GM19043 (cell line): ENCODE results near the gene SYT1.
A peak's percentile ranks its signal among the peaks of the same experiment; 100 is the strongest.

ENCODE experiments used
- ATAC-seq: cut with Tn5 transposase; IDR thresholded peaks from one replicate; pipeline ENCODE4 v1.9.1; 2021; ENCODE audit warnings: low read depth; ENCODE audit not compliant: unreplicated experiment

The SYT1 gene

DNA sequence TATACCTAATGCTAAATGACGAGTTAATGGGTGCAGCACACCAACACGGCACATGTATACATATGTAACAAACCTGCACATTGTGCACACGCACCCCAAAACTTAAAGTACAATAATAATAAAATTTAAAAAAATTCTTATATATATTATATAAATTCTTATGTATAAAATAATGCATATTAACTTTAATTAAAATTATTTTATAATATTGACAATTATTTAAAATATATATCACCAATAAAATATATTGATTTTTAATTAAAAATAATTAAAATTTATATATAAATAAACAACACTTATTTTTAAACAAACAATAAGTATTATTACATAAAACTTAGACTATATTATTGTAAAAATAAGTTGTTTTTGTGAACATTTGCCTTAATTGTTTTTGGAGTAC is 188.8 kb downstream of the SYT1 start:
- no peak for ATAC-seq

GRCh38 chr12:79055926-79056674 is 191.5 kb downstream of the SYT1 start:
- no peak for ATAC-seq

DNA sequence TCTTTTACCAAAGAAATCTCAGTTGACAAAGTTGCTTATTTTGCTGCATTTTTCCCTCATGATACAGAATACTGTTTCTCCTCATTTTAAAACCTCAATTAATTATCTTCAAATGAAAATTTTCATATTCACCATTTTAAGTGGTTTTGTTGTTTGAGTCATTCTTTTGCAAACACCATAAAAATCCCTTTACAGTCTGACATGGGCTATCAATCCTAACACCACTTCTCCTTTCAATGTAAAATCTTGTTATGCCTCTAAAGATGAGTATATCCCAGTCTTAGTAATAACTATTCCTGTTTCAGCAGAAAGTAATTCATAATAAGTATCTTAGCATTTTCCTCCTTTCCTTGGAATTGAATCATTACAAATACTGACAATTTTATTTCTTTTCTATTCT is 192.2 kb downstream of the SYT1 start:
- no peak for ATAC-seq

DNA sequence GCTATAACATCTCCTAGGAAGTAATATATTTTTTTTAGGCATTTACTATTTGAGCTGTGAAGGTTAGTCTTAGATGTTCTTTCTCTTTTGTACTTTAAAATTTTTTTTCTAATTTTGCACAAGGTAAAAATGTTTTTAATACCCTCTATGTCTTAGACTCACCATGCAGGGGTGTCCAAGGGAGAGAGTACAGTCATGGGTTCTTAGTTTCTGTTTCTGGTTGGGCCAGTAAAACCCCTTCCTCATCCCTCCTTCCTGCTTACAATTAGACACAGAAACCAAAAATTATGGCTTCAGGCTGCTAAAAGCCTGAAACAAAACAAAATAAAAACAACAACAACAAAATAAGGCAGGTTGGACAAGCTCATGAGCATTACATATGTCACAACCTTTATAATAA is 193.0 kb downstream of the SYT1 start:
- no peak for ATAC-seq

- peak; percentile 38 for ATAC-seq
Measured at GRCh38 chr12:79058342-79058741, 193.8 kb downstream of the SYT1 start.

- no peak for ATAC-seq
Measured at GRCh38 chr12:79059557-79059956, 195.0 kb downstream of the SYT1 start.

GRCh38 chr12:79063258-79063657 is 198.7 kb downstream of the SYT1 start:
- ATAC-seq = no peak

DNA sequence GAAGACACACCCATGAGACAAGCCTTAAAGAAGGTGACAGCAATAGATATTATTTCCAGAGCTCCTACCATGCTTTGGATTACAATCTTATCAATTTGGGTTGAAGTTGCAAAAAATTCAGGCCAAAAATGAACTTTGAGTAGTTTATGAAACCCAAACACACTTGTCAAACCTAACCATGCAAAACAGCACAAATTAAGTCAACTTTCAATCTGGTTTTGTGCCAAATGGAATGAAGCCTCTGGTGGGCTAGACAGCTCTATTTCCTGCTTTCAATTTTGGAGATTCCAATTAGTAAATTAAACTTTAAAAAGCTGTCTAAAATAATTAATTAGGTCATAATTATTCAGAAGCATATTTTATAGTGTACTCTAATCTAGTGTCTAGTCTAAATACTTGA is 203.4 kb downstream of the SYT1 start:
- no peak for ATAC-seq

GRCh38 chr12:79069009-79069408 is 204.4 kb downstream of the SYT1 start:
- ATAC-seq = peak; percentile 97

DNA sequence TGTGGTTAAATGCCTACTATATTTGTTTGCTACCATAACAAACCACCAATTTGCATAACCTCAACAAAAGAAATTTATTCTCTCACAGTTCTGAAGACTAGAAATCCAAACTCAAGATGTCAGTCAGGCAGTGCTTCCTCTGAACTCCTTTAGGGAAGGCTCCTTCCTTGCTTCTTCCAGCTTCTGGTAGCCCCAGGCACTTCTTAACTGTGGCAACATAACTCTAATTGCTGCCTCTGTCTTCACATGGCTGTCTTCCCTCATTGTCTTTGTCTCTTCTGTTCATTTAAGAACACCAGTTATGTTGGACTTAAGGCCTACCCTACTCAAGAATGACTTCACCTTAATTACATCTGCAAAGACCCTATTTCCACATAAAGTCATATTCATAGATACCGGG is 206.9 kb downstream of the SYT1 start:
- no peak for ATAC-seq

- no peak for ATAC-seq
Measured at GRCh38 chr12:79073506-79073905, 208.9 kb downstream of the SYT1 start.

- ATAC-seq = no peak
Measured at GRCh38 chr12:79082595-79082994, 218.0 kb downstream of the SYT1 start.

GRCh38 chr12:79083181-79083580 is 218.6 kb downstream of the SYT1 start:
- no peak for ATAC-seq

- peak; percentile 52 for ATAC-seq
Measured at GRCh38 chr12:79085106-79085682, 220.6 kb downstream of the SYT1 start.

DNA sequence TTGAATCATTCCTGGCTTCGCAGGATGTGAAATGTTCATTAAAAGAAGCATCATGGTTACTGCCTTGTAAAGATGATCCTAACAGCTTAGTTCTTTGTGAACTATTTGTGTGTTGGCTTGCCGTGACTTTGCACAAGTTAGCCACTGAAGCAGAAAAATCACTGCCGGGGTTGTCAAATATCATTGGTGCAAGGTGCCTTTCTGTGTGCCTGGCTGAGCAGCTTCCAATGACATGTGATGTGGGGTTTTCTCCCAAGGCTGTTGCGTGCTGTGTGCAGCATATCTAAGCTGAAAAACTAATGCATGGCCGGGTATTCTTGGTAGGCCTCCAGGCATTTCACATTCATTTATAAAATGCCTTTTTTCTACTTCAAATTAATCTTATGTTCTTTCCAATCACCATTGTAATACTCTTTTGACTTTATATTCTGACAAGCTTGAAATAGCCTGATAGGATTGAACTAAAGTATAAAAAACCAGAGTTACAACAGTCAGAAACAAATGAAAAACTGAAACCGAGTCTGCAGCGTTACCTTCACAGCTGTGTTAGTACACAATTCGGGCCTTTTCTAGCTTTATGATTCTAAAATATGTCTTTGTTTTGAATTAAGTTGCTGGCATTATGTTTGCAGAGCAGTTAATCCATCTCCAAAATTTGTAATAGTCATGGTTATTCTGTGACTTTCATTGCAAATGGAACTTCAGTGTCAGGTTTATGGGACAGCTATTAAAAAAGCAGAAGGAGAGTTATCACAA is 222.1 kb downstream of the SYT1 start:
- no peak for ATAC-seq

DNA sequence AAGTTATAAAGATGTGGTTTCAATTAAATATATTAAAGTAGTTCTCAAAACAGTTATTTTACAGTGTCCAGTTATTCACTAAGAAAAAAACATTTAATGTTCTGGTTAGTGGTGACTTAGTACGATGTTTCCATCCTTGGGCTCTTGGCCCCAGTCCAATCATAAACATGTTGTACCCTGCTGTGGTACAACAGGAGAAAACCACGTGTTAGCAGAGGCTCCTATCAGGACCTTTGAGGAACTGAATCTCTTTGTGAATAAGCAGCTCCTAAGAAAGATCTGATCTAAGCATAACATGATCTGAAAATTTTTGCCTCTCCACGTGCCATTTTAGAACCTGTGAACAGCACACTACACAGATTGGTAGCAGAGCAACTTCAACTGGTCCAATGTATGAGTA is 234.0 kb downstream of the SYT1 start:
- no peak for ATAC-seq

- no peak for ATAC-seq
Measured at GRCh38 chr12:79108962-79109361, 244.4 kb downstream of the SYT1 start.

- ATAC-seq = no peak
Measured at GRCh38 chr12:79114896-79115295, 250.3 kb downstream of the SYT1 start.

DNA sequence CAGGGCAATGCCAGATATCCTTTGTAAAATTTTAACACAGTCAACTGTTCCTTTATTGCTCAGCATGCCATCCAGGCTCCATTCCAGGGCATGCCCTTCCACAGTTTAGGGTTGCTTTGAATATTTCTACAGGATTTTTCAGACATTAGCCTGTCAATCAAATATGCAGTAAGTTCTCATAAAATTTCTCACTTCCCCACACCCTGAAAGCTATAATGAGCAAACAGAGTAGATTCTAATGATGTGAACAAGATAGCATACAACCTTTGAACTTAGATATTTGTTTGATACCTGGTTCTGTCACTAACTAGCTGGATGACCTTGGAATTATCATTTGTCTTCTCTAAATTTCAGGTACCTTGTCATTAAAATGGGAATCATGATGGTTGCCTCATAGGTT is 251.2 kb downstream of the SYT1 start:
- ATAC-seq = no peak

- no peak for ATAC-seq
Measured at GRCh38 chr12:79119796-79120195, 255.2 kb downstream of the SYT1 start.

DNA sequence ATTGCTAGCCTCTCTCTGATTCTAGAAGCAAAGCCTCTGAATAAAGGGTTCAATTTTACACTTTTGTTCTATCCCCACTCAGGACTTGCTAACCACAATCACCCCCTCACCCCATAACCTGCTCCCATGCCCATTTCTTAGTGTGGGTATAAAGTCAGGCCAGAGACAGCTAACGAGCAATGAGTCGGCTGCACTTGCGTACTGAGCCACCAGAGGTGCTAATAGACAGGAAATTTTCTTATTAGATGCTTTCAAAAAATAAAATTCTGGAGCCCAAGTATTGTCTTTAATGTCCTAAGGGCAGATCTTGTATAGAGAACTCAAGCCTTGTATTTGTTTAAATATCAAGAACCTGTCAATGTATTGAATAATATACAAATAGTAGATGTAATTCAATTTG is 256.9 kb downstream of the SYT1 start:
- peak; percentile 50 for ATAC-seq

GRCh38 chr12:79124385-79124784 is 259.8 kb downstream of the SYT1 start:
- ATAC-seq = no peak
